HEK293T (cell line): ENCODE data around the gene CEACAM3.

Experiments used
- CTCF ChIA-PET: fragments of 350-600 bp; formaldehyde crosslinking; extraction: SDS; loops from one replicate; lab custom pipeline; 2021; ENCODE audit warnings: antibody characterized with exemption, inconsistent platforms; lab: Yijun Ruan, JAX
- POLR2A ChIA-PET: fragments of 350-600 bp; formaldehyde crosslinking; extraction: SDS; loops from one replicate; lab custom pipeline; 2020; ENCODE audit warnings: antibody characterized with exemption, inconsistent platforms; lab: Yijun Ruan, JAX
- DNase-seq: peaks from one replicate; pipeline ENCODE4 v3.0.0; 2012; ENCODE audit warnings: mixed read lengths; ENCODE audit errors: extremely low spot score
- ARNT ChIP-seq: fragments of 450-650 bp; IDR thresholded peaks from 2 replicates; pipeline ENCODE4 v1.6.1; 2017; ENCODE audit warnings: mild to moderate bottlenecking
- BHLHE40 ChIP-seq: fragments of 450-650 bp; IDR thresholded peaks from 2 replicates; pipeline ENCODE4 v1.6.1; 2016; ENCODE audit warnings: mild to moderate bottlenecking, moderate library complexity, borderline replicate concordance
- CTBP1 ChIP-seq: fragments of 450-650 bp; IDR thresholded peaks from 2 replicates; pipeline ENCODE4 v1.6.1; 2016; ENCODE audit warnings: borderline replicate concordance
- ELF4 ChIP-seq: fragments of 450-650 bp; IDR thresholded peaks from 2 replicates; pipeline ENCODE4 v1.6.1; 2017; ENCODE audit warnings: antibody characterized with exemption
- FOXA1 ChIP-seq: fragments of 450-650 bp; IDR thresholded peaks from 2 replicates; pipeline ENCODE4 v1.6.1; 2016; ENCODE audit warnings: mild to moderate bottlenecking
- FOXK2 ChIP-seq: fragments of 450-650 bp; IDR thresholded peaks from 2 replicates; pipeline ENCODE4 v1.6.1; 2016; ENCODE audit warnings: mild to moderate bottlenecking
- FOXM1 ChIP-seq: fragments of 450-650 bp; IDR thresholded peaks from 2 replicates; pipeline ENCODE4 v1.6.1; 2017; ENCODE audit warnings: mild to moderate bottlenecking, borderline replicate concordance
- HDGF ChIP-seq: fragments of 450-650 bp; IDR thresholded peaks from 2 replicates; pipeline ENCODE4 v1.6.1; 2017; ENCODE audit warnings: antibody characterized with exemption, borderline replicate concordance
- L3MBTL2 ChIP-seq: fragments of 450-650 bp; conservative IDR thresholded peaks from 2 replicates; pipeline ENCODE4 v1.6.1; 2016; ENCODE audit warnings: mild to moderate bottlenecking
- LEF1 ChIP-seq: fragments of 450-650 bp; IDR thresholded peaks from 2 replicates; pipeline ENCODE4 v1.6.1; 2017; ENCODE audit warnings: mild to moderate bottlenecking, borderline replicate concordance
- NFRKB ChIP-seq: fragments of 450-650 bp; IDR thresholded peaks from 2 replicates; pipeline ENCODE4 v1.6.1; 2016; ENCODE audit warnings: mild to moderate bottlenecking, moderate library complexity
- SP1 ChIP-seq: fragments of 450-650 bp; IDR thresholded peaks from 2 replicates; pipeline ENCODE4 v1.6.1; 2017
- SUZ12 ChIP-seq: fragments of 450-650 bp; IDR thresholded peaks from 2 replicates; pipeline ENCODE4 v1.6.1; 2016; ENCODE audit warnings: mild to moderate bottlenecking
- TARDBP ChIP-seq: fragments of 450-650 bp; IDR thresholded peaks from 2 replicates; pipeline ENCODE4 v1.6.1; 2016
- ZNF384 ChIP-seq: fragments of 450-650 bp; IDR thresholded peaks from 2 replicates; pipeline ENCODE4 v1.6.1; 2016
- TF ChIP-seq, protein P1 (sequence below): fragments of 450-650 bp; IDR thresholded peaks from 2 replicates; pipeline ENCODE4 v1.6.1; 2016

The CEACAM3 gene

DNA sequence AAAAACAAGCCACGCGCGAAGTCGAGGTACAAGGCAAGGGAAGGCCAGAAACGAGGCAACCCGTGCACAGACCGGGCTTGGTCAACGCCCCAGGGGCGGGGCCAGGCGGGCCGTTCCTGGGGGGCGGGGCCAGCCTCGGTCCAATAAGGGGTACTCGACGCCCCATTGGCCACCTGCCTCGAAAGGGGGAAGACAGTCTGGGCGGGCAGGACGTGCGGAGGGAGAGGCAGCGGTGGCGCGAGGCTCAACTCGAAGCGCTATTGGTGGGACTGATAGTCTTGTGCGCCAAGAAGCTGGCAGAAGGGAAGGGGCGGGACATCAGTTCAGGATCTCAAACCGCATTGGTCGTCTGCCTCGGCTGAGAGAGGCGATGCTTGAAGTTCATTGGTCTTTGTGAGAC, 48.2 kb downstream of the CEACAM3 start, which contains the start of gene LYPD4:
Gene LYPD4 (minus strand): TSS at position 83 of the 400 bp plus-strand sequence. CDS start 5,398 bp downstream, outside the sequence.
- peak; percentile 54 for TF ChIP-seq L3MBTL2
- no peak for TF ChIP-seq ZNF384
- ChIA-PET CTCF (no interaction called here), POLR2A (no interaction called here)
- no peak for DNase-seq

DNA sequence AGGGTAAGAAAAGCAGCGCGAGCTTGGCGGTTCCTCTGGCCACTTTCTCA, 48.4 kb downstream of the CEACAM3 start, which contains the start of gene DMRTC2:
Gene DMRTC2 (plus strand): TSS at position 42 of the 50 bp plus-strand sequence. CDS start 2,387 bp downstream, outside the sequence.
- no peak for DNase-seq
- ChIA-PET CTCF (no interaction called here), POLR2A (no interaction called here)
- TF ChIP-seq TARDBP, result no peak
- no peak for TF ChIP-seq L3MBTL2
- no peak for TF ChIP-seq ZNF384
- no peak for TF ChIP-seq BHLHE40
- no peak for TF ChIP-seq ARNT

DNA sequence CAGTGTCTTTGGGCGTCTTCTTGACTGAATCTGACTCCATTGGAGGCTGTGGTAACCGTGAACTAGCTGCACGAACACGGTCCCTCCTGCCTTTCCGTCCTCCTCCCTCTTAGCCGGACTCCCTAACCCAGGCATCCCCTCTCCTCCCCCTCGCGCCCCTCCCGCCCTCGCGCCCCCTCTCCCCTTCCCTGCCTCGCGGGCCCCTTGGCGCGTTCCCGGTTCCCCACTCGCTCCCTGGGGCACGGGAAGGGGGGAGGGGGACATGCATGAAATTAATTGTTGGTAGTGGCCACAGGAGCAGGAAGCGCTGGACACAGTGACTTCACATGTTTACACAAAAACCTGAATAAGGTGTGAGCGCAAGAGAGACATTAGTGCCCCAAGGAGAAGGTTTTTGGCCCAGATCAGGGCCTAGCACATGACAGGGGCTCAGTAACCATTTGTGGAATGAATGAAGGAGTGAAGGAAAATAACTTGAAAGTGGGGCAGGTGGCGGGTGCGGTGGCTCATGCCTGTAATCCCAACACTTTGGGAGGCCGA, 48.7 kb downstream of the CEACAM3 start:
- POLR2A ChIA-PET, result no interaction called here
- no peak for DNase-seq
- CTCF ChIA-PET, result no interaction called here
- TF ChIP-seq, protein P1, sequence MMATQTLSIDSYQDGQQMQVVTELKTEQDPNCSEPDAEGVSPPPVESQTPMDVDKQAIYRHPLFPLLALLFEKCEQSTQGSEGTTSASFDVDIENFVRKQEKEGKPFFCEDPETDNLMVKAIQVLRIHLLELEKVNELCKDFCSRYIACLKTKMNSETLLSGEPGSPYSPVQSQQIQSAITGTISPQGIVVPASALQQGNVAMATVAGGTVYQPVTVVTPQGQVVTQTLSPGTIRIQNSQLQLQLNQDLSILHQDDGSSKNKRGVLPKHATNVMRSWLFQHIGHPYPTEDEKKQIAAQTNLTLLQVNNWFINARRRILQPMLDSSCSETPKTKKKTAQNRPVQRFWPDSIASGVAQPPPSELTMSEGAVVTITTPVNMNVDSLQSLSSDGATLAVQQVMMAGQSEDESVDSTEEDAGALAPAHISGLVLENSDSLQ, result no peak
- TF ChIP-seq ARNT (no peak), FOXA1 (no peak), SUZ12 (no peak), TARDBP (no peak), NFRKB (no peak)

DNA sequence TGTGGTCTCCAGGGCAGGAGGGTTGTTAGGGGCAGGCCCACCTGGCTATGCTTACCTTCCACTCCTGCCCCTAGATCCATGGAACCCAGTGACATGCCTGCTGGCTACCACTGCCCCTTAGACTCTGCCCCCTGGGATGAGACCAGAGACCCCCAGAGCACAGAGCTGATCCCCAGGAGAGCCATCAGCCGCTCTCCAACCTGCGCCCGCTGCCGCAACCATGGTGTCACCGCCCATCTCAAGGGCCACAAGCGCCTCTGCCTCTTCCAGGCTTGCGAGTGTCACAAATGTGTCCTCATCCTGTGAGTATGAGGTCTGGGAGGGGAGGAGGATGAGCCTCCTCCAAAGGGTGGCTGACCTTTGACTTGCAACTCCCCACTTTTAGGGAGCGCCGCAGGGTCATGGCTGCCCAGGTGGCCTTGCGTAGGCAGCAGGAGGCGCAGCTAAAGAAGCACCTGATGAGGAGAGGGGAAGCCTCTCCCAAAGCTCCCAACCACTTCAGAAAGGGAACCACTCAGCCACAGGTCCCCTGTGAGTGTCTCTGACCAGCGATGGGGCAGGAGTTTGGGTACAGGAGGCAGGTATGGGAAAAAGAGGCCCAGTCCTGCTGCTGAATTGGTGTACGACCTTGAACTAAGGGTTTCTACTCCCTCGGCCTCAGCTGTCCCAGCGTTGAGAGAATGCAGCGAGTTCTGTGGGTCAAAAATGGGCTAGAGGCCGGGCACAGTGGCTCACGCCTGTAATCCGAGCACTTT, 51.1 kb downstream of the CEACAM3 start:
- ChIA-PET CTCF (interaction anchor here (0.6 to 1.2 kb wide), 2 partner anchors 12 to 26 kb away, joined by 3 read pairs; no protein-coding TSS in a partner anchor), POLR2A (interaction anchor here (5.5 kb wide), 1 partner anchor 12 kb away, joined by 31 read pairs; the partner anchor contains the start of gene RPS19)
- DNase-seq, result no peak

DNA sequence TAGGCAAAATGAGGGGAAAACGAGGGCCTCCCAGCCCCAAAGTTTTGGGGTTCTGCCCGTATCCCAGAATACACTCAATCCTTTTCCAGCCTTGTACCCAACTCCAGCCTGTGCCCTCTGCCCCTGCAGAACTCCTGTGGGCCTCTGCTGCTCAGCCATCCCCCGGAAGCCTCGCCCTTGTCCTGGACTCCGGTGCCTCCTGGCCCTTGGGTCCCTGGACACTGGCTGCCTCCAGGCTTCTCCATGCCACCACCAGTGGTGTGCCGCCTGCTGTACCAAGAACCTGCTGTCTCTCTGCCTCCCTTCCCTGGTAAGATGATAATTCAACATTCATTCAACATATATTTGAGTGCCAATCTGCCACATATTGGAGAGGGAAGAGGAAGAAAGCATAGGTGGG, 52.3 kb downstream of the CEACAM3 start:
- no peak for DNase-seq
- CTCF ChIA-PET, result no interaction called here
- POLR2A ChIA-PET, result interaction anchor here (5.5 kb wide), 1 partner anchor 11 kb away, joined by 31 read pairs; the partner anchor contains the start of gene RPS19
- TF ChIP-seq FOXM1, result no peak
- no peak for TF ChIP-seq SUZ12
- TF ChIP-seq TARDBP, result no peak
- no peak for TF ChIP-seq FOXA1
- TF ChIP-seq, protein P1, result no peak
- no peak for TF ChIP-seq ARNT
- no peak for TF ChIP-seq ZNF384
- no peak for TF ChIP-seq NFRKB
- TF ChIP-seq BHLHE40, result no peak
- no peak for TF ChIP-seq HDGF

More for the DNA sequence above, 51.1 kb downstream of the CEACAM3 start:
- TF ChIP-seq HDGF (no peak), ELF4 (no peak), FOXK2 (no peak), CTBP1 (no peak), SP1 (no peak), LEF1 (no peak), FOXA1 (no peak)
- TF ChIP-seq, protein P1, result no peak

DNA sequence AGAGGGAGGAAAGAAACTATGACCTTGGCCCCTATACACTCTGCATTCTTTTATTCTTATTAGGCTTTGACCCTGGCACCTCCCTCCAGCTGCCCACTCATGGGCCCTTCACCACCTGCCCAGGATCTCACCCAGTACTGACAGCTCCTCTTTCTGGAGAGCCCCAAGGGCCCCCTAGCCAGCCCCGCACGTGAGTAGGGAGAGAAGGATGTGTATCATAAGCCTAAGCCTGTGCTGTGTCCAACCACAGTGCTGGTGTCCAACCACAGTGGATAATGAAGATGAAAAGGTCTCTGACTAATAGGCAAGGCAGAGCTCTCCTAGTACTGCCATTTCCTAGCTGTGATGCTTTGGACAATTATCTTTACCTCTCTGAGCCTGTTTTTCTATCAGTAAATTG, 52.7 kb downstream of the CEACAM3 start:
- DNase-seq, result no peak
- TF ChIP-seq FOXK2 (no peak), ARNT (no peak), CTBP1 (no peak), ELF4 (no peak), SUZ12 (no peak), BHLHE40 (no peak), L3MBTL2 (no peak), TARDBP (no peak)
- ChIA-PET POLR2A (interaction anchor here (5.5 kb wide), 1 partner anchor 11 kb away, joined by 31 read pairs; the partner anchor contains the start of gene RPS19), CTCF (interaction anchor here (0.6 kb wide), 1 partner anchor 15 kb away, joined by 3 read pairs; no protein-coding TSS in a partner anchor)

DNA sequence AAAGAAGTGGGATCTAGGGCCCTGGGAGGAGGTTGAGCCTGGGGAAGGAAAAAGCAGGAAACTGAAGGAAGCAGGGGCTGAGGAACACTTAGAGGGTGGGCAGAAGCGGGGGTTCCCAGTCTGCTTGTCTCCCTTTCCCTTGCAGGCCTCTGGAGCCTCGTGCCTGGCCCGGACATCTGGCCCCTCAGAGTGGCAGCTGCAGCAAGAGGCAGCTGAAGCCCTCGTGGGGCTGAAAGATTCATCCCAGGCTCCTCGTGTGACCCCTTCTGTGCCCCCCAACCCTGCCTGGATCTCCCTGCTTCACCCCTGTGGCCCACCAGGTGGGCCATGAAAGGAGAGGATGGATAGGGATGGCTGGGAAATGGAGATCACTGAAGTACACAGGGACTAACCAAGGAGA, 54.0 kb downstream of the CEACAM3 start:
- no peak for DNase-seq
- POLR2A ChIA-PET, result interaction anchor here (5.5 kb wide), 1 partner anchor 9 kb away, joined by 31 read pairs; the partner anchor contains the start of gene RPS19
- CTCF ChIA-PET, result interaction anchor here (1.2 kb wide), 1 partner anchor 15 kb away, joined by 3 read pairs; no protein-coding TSS in a partner anchor
- TF ChIP-seq HDGF (no peak), ARNT (no peak), LEF1 (no peak), ZNF384 (no peak), L3MBTL2 (no peak), CTBP1 (no peak), FOXM1 (no peak), SP1 (no peak), NFRKB (no peak), BHLHE40 (no peak), TARDBP (no peak)
- TF ChIP-seq, protein P1, result no peak
